Measurements from ENCODE around the gene CALML4. TPM values are rescaled to one million over a fixed set of nuclear protein-coding genes. Genes with fewer than 3 reads are reported as not detected.

CALML4 gene
- total RNA-seq, 2 experiments from 2014 or later = 28.7 to 32.5 TPM

DNA sequence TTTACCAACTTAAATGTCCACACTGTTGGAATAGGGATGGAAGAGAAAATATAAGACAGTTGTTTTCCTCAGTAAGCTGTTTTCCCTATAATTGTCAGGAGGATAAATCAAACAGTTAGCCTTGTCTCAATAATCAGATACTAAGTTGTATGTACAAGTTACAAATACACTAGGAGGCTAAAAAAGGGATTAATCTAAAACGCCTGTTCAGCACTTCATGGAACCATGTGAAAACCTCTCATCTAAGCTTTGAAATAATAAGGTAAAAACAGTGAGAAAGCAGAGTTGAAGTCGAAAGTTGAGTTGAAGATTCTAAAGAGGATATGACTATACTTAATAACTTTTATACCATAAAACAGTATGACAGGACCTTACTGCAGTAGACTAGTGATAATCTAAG, 62.0 kb downstream of the CALML4 start:
- Histone ChIP-seq H4K20me1 (ENCODE audit: insufficient read depth, low read length) (no peaks in the 10 kb centered on the region), H3K36me3 (ENCODE audit: insufficient read depth, low read length) (peaks cover 36% of the 10 kb centered on the region), H3K27ac (ENCODE audit: low read depth, low read length, poor library complexity, severe bottlenecking) (no peak overlapping the region), H2AFZ (ENCODE audit: low read length) (no peak overlapping the region), H3K79me2 (ENCODE audit: insufficient read depth, low read depth, low read length) (peaks cover 20% of the 10 kb centered on the region; the same call in 1 of the 2 replicates), H3K4me2 (ENCODE audit: low read length) (no peak overlapping the region), H3K4me3 (ENCODE audit: low read depth, low read length, poor library complexity, severe bottlenecking) (no peak overlapping the region), H3K9me2 (ENCODE audit: insufficient read depth, low read length) (no peaks in the 10 kb centered on the region), H3K9me3 (ENCODE audit: low read length) (no peaks in the 10 kb centered on the region), H3K4me1 (ENCODE audit: insufficient read depth, low read length, poor library complexity, severe bottlenecking) (no peaks in the 10 kb centered on the region)
- intact Hi-C loops (cut with micrococcal nuclease; ENCODE audit: unreplicated experiment) = no loop called here
- ChIA-PET CTCF (ENCODE audit: unreplicated experiment) (interaction anchor here (0.5 kb wide), 1 partner anchor 88 kb away, joined by 4 read pairs; no protein-coding TSS in a partner anchor), POLR2A (no interaction called here)
- no peak for DNase-seq (ENCODE audit: low spot score)
- no peak for TF ChIP-seq EZH2phosphoT487 (IDR thresholded peaks at IDR 0.05; ENCODE audit: borderline replicate concordance, low read depth, low read length)
- TF ChIP-seq, protein P1, sequence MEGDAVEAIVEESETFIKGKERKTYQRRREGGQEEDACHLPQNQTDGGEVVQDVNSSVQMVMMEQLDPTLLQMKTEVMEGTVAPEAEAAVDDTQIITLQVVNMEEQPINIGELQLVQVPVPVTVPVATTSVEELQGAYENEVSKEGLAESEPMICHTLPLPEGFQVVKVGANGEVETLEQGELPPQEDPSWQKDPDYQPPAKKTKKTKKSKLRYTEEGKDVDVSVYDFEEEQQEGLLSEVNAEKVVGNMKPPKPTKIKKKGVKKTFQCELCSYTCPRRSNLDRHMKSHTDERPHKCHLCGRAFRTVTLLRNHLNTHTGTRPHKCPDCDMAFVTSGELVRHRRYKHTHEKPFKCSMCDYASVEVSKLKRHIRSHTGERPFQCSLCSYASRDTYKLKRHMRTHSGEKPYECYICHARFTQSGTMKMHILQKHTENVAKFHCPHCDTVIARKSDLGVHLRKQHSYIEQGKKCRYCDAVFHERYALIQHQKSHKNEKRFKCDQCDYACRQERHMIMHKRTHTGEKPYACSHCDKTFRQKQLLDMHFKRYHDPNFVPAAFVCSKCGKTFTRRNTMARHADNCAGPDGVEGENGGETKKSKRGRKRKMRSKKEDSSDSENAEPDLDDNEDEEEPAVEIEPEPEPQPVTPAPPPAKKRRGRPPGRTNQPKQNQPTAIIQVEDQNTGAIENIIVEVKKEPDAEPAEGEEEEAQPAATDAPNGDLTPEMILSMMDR (conservative IDR thresholded peaks at IDR 0.05; ENCODE audit: low read length) = no peak
- BruUV-seq (replicated peaks) = no TSS peak

Other genes with a start within 250 kb of the CALML4 start
- gene PIAS1, start 151.0 kb downstream of the CALML4 start, total RNA-seq (2014; rRNA removed; shearing (Covaris generic)) = 36.2 and 44.1 TPM in 2 replicates
- gene PIAS1, start 151.0 kb downstream of the CALML4 start, total RNA-seq (2022) = 59.0 and 72.8 TPM in 2 replicates
- gene CLN6, start 24.4 kb upstream of the CALML4 start, total RNA-seq (2014; rRNA removed; shearing (Covaris generic)) = 50.3 and 60.2 TPM in 2 replicates
- 101 and 117 TPM in 2 replicates for gene CLN6, start 24.4 kb upstream of the CALML4 start, total RNA-seq (2022)
- gene FEM1B, start 72.4 kb upstream of the CALML4 start, total RNA-seq (2014; rRNA removed; shearing (Covaris generic)) = 35.5 and 37.1 TPM in 2 replicates
- gene FEM1B, start 72.4 kb upstream of the CALML4 start, total RNA-seq (2022) = 37.3 and 50.8 TPM in 2 replicates
- gene ITGA11, start 226.8 kb upstream of the CALML4 start, total RNA-seq (2014; rRNA removed; shearing (Covaris generic)) = under 0.01 TPM in 1 of 2 replicates, not detected in the other
- gene ITGA11, start 226.8 kb upstream of the CALML4 start, total RNA-seq (2022) = not detected in 2 replicates

Measured in OCI-LY7 (cell line).